Medulla oblongata (tissue), 1 donor: ENCODE data around the gene LENG1.

Experiments used
- DNase-seq: peaks from one replicate; pipeline ENCODE4 v3.0.0-alpha.2; 2015; ENCODE audit errors: extremely low spot score

Gene LENG1

GRCh38 chr19:54164369-54165068, 5.0 kb upstream of the LENG1 start:
- DNase-seq, result no peak

GRCh38 chr19:54162884-54163283, 3.4 kb upstream of the LENG1 start:
- DNase-seq, result no peak

- DNase-seq, result peak; percentile 74
These were observed 2.8 kb upstream of the LENG1 start for GRCh38 chr19:54162241-54162805.

- no peak for DNase-seq
These were observed 1.3 kb upstream of the LENG1 start for GRCh38 chr19:54160854-54161253.

GRCh38 chr19:54160182-54160811, 776 bp upstream of the LENG1 start:
- peak; percentile 15 for DNase-seq

GRCh38 chr19:54158812-54159351, 639 bp downstream of the LENG1 start:
- no peak for DNase-seq

- no peak for DNase-seq
These were observed 2.6 kb downstream of the LENG1 start for GRCh38 chr19:54156953-54157352.

GRCh38 chr19:54156490-54156889, 3.0 kb downstream of the LENG1 start:
- no peak for DNase-seq

- no peak for DNase-seq
These were observed 3.8 kb downstream of the LENG1 start for GRCh38 chr19:54155694-54156093.

GRCh38 chr19:54154603-54155345, 4.7 kb downstream of the LENG1 start:
- DNase-seq, result no peak

- DNase-seq, result no peak
These were observed 5.7 kb downstream of the LENG1 start for GRCh38 chr19:54153731-54154326.

GRCh38 chr19:54152878-54153524, 6.5 kb downstream of the LENG1 start:
- no peak for DNase-seq

- DNase-seq, result no peak
These were observed 7.3 kb downstream of the LENG1 start for GRCh38 chr19:54152267-54152666.

- no peak for DNase-seq
These were observed 8.0 kb downstream of the LENG1 start for GRCh38 chr19:54151362-54152035.

GRCh38 chr19:54149021-54149812, 10.3 kb downstream of the LENG1 start:
- no peak for DNase-seq

- DNase-seq, result no peak
These were observed 11.4 kb downstream of the LENG1 start for GRCh38 chr19:54148158-54148557.

- DNase-seq, result no peak
These were observed 11.8 kb downstream of the LENG1 start for GRCh38 chr19:54147676-54148075.

- no peak for DNase-seq
These were observed 13.9 kb downstream of the LENG1 start for GRCh38 chr19:54145541-54146158.

- no peak for DNase-seq
These were observed 17.2 kb downstream of the LENG1 start for GRCh38 chr19:54142166-54142780.
